ENCODE results near the gene CTDP1.
"Not testable (repeated sequence)": the region's sequence is repeated elsewhere in the genome, so short reads cannot be mapped to it uniquely, and the experiment has no call there.

Gene CTDP1

DNA sequence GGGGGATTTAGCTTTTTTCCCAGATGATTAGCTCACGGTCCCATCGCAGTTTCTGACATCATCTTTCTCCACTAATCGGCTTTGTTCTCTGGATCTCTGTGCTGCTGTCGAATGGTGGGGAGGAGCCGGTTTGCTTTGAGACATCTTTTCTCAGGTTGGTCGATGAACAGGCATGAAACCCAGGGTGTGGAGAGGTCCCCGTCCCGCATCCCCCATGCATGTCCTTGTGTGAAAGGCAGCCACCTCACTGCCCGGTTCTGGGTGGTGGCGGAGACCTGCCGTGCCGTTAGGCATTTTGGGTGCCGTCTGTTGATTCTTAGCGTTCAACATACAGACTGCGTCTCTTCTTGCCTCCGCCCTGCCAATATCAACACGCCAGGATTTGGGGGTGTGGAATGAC lies 57.8 kb downstream of the CTDP1 start:
- no peak overlapping the region for H3K27ac ChIP-seq (ENCODE audit: low read depth in 2 of 2, low read length in 2 of 2)
- H3K4me1 ChIP-seq (ENCODE audit: control insufficient read depth in 2 of 2, insufficient read depth in 2 of 2, low read length in 2 of 2), result no peaks in the 10 kb centered on the region
- H3K27me3 ChIP-seq (ENCODE audit: control insufficient read depth in 2 of 2, insufficient read depth in 2 of 2, low read length in 2 of 2), result no peaks in the 10 kb centered on the region
- H3K9me3 ChIP-seq (ENCODE audit: control insufficient read depth in 2 of 2, low read length in 2 of 2), result peaks cover 4 to 7% of the 10 kb centered on the region in 2 donors
- no peak overlapping the region for H3K9ac ChIP-seq (ENCODE audit: low read depth in 1 of 2, low read length in 2 of 2)
- peaks cover 57 to 61% of the 10 kb centered on the region in 2 donors for H3K36me3 ChIP-seq (ENCODE audit: control insufficient read depth in 2 of 2, insufficient read depth in 2 of 2, low read length in 2 of 2)
- H3K4me3 ChIP-seq (ENCODE audit: low read length in 2 of 2), result no peak overlapping the region

DNA sequence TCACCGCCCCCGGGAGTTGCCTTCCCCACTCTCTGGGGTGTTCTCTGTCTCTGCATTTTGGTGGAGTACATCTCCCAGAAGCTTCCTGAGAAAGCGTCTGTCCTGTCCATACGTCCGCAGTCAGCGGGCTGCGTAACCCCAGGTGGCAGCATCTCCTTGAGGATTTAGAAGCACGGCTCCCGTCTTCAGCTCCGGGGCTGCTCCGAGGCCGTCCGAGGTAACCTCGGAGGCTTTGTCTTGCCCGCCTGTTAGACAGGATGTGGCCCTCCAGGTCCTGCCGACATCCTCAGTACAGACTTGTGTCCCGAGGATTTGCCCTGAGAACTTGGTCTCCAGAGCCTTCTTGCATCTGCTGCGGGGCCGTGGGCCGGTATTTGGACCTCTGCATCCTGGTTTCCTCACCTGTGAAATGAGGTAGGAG lies 58.4 kb downstream of the CTDP1 start:
- no peak overlapping the region for H3K4me3 ChIP-seq (ENCODE audit: low read length in 2 of 2)
- no peaks in the 10 kb centered on the region for H3K27me3 ChIP-seq (ENCODE audit: control insufficient read depth in 2 of 2, insufficient read depth in 2 of 2, low read length in 2 of 2)
- H3K36me3 ChIP-seq (ENCODE audit: control insufficient read depth in 2 of 2, insufficient read depth in 2 of 2, low read length in 2 of 2), result peaks cover 58% of the 10 kb centered on the region in 2 donors
- H3K9ac ChIP-seq (ENCODE audit: low read depth in 1 of 2, low read length in 2 of 2), result no peak overlapping the region
- no peaks in the 10 kb centered on the region for H3K4me1 ChIP-seq (ENCODE audit: control insufficient read depth in 2 of 2, insufficient read depth in 2 of 2, low read length in 2 of 2)
- H3K9me3 ChIP-seq (ENCODE audit: control insufficient read depth in 2 of 2, low read length in 2 of 2), result peaks cover under 1 to 2% of the 10 kb centered on the region in 2 donors
- no peak overlapping the region for H3K27ac ChIP-seq (ENCODE audit: low read depth in 2 of 2, low read length in 2 of 2)

DNA sequence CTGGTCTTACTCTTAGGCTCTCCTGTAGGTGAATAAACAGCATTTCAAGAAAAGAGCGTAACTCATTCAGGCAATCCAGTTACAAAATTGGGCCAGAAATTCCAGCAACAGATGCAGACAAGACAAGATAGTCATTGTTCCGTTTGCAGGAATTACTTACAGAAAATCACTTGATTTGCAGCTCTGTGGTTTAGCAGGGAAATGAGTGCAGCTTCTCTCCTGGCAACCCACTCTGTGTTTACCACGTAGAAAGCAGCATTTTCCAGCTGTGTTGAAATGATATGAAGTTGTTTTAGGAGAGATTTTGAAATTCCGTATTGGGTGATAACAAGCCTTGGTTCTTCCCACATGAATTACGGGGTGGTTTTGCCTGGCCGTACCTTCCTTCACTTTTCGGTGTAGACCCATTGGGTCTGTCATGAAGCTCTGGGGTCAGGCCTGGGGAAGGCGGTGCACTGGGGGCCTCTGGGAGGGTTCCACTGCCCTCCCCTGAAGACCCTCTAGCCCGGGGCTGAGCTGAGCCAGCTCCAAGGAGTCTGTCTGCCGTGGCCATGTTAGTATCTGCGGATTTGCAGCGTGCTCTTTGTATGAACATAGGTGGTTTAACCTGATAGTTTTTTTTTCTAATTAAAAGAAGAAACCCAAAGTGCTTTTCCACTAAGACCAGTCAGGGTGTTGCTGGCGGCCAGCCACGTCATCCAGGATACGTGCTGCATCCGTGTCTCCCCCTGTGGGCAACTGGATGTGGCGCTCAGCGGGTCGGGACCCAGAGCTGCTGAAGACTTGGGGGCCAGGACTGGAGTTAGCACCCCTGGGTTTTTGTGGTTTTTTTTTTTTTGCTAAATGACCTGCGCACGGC lies 59.2 kb downstream of the CTDP1 start:
- no peak overlapping the region for H3K27ac ChIP-seq (ENCODE audit: low read depth in 2 of 2, low read length in 2 of 2)
- no peaks in the 10 kb centered on the region for H3K4me1 ChIP-seq (ENCODE audit: control insufficient read depth in 2 of 2, insufficient read depth in 2 of 2, low read length in 2 of 2)
- peaks cover 54 to 55% of the 10 kb centered on the region in 2 donors for H3K36me3 ChIP-seq (ENCODE audit: control insufficient read depth in 2 of 2, insufficient read depth in 2 of 2, low read length in 2 of 2)
- H3K4me3 ChIP-seq (ENCODE audit: low read length in 2 of 2), result no peak overlapping the region
- no peak overlapping the region for H3K9ac ChIP-seq (ENCODE audit: low read depth in 1 of 2, low read length in 2 of 2)
- no peaks in the 10 kb centered on the region for H3K27me3 ChIP-seq (ENCODE audit: control insufficient read depth in 2 of 2, insufficient read depth in 2 of 2, low read length in 2 of 2)
- H3K9me3 ChIP-seq (ENCODE audit: control insufficient read depth in 2 of 2, low read length in 2 of 2), result no peaks in the 10 kb centered on the region

DNA sequence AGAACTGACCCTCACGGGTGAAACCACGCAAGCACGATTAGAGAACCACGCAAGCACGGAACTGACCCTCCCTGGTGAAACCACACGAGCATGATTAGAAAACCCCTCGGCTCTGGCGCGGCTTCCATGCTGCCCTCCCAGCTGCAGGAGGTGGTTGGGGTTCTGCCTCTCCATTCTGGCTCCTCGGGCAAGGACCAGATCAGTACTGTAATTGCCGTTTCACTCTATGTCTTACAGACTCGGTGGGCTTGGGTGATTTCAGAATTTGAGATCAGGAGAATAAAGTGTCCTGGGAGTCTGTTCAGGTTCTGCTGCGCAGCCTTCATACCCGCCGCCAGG lies 59.8 kb downstream of the CTDP1 start:
- no peak overlapping the region for H3K9ac ChIP-seq (ENCODE audit: low read depth in 1 of 2, low read length in 2 of 2)
- H3K36me3 ChIP-seq (ENCODE audit: control insufficient read depth in 2 of 2, insufficient read depth in 2 of 2, low read length in 2 of 2), result peaks cover 55% of the 10 kb centered on the region in 2 donors
- no peak overlapping the region for H3K4me3 ChIP-seq (ENCODE audit: low read length in 2 of 2)
- no peaks in the 10 kb centered on the region for H3K27me3 ChIP-seq (ENCODE audit: control insufficient read depth in 2 of 2, insufficient read depth in 2 of 2, low read length in 2 of 2)
- no peaks in the 10 kb centered on the region for H3K9me3 ChIP-seq (ENCODE audit: control insufficient read depth in 2 of 2, low read length in 2 of 2)
- no peaks in the 10 kb centered on the region for H3K4me1 ChIP-seq (ENCODE audit: control insufficient read depth in 2 of 2, insufficient read depth in 2 of 2, low read length in 2 of 2)
- H3K27ac ChIP-seq (ENCODE audit: low read depth in 2 of 2, low read length in 2 of 2), result no peak overlapping the region

DNA sequence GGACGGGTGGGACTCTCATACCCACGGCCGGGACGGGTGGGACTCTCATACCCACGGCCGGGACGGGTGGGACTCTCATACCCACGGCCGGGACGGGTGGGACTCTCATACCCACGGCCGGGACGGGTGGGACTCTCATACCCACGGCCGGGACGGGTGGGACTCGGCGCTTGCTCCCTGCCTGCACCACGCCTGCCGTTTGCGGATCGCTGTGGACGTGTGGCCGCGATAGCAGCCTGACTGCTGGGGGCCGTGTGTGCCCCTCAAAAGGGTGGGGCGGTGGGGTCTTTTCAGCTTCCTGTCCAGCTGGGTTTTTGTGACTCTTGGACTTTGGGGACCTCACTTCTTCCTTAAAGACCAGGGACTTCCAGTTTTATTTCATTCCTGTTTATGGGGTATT lies 60.4 kb downstream of the CTDP1 start:
- not testable (repeated sequence) for H3K4me3 ChIP-seq (ENCODE audit: low read length in 2 of 2)
- H3K36me3 ChIP-seq (ENCODE audit: control insufficient read depth in 2 of 2, insufficient read depth in 2 of 2, low read length in 2 of 2), result peaks cover 53 to 58% of the 10 kb centered on the region in 2 donors

DNA sequence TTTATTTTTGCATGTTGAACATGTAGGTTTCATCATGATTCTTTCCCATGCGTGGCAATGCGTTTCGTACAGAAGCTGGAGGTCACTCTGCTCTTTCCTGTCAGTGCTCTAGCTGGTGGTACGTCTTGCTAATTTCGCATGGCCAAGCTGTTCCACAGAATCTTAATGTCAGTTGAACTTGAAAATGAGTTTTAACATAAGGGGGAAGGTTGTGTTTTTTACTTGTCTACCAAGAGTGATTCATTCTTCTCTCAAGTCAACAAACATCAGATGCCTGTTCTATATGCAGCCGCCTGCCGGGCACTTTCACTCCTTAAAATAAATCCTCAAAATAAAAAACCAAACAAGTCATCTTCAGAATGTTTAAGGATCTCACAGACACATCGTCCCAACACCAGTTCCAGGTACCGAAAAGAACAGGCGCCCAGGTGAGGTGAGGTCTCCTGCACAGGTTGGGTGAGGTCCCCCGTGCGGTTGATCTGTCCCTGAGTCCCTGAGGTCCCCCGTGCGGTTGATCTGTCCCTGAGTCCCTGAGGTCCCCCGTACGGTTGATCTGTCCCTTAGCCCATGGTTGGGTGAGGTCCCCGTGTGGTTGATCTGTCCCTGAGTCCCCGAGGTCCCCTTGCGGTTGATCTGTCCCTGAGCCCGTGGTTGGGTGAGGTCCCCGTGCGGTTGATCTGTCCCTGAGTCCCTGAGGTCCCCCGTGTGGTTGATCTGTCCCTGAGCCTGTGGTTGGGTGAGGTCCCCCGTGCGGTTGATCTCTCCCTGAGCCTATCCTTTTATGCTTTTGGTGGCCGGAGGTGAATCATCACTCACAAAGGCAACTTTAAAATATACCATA lies 61.1 kb downstream of the CTDP1 start:
- Histone ChIP-seq H3K4me1 (ENCODE audit: control insufficient read depth in 2 of 2, insufficient read depth in 2 of 2, low read length in 2 of 2) (no peaks in the 10 kb centered on the region), H3K9ac (ENCODE audit: low read depth in 1 of 2, low read length in 2 of 2) (no peak overlapping the region), H3K9me3 (ENCODE audit: control insufficient read depth in 2 of 2, low read length in 2 of 2) (no peaks in the 10 kb centered on the region), H3K36me3 (ENCODE audit: control insufficient read depth in 2 of 2, insufficient read depth in 2 of 2, low read length in 2 of 2) (peaks cover 47 to 52% of the 10 kb centered on the region in 2 donors), H3K4me3 (ENCODE audit: low read length in 2 of 2) (no peak overlapping the region), H3K27ac (ENCODE audit: low read depth in 2 of 2, low read length in 2 of 2) (no peak overlapping the region), H3K27me3 (ENCODE audit: control insufficient read depth in 2 of 2, insufficient read depth in 2 of 2, low read length in 2 of 2) (no peaks in the 10 kb centered on the region)

More for the DNA sequence above, 60.4 kb downstream of the CTDP1 start:
- H3K27ac ChIP-seq (ENCODE audit: low read depth in 2 of 2, low read length in 2 of 2); H3K9ac ChIP-seq (ENCODE audit: low read depth in 1 of 2, low read length in 2 of 2); H3K9me3 ChIP-seq (ENCODE audit: control insufficient read depth in 2 of 2, low read length in 2 of 2); H3K4me1 ChIP-seq (ENCODE audit: control insufficient read depth in 2 of 2, insufficient read depth in 2 of 2, low read length in 2 of 2); H3K27me3 ChIP-seq (ENCODE audit: control insufficient read depth in 2 of 2, insufficient read depth in 2 of 2, low read length in 2 of 2): not testable (repeated sequence)

DNA sequence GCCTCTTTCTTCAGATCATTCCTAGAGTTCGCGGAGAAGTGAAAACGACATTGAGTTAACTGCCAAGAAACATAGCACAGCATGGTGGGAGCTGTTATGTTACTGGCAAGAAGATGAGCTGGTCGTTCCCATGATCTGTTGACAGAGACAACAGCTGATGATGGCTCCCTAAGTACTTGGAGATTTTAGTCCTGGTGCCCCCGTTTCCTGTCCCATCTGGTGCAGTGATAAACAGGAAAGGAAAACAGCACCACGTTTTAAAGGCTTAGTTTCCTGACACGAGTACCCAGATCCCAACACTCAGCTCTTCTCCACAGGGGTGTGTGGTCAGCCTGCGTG lies 61.7 kb downstream of the CTDP1 start:
- Histone ChIP-seq H3K27me3 (ENCODE audit: control insufficient read depth in 2 of 2, insufficient read depth in 2 of 2, low read length in 2 of 2) (no peaks in the 10 kb centered on the region), H3K9me3 (ENCODE audit: control insufficient read depth in 2 of 2, low read length in 2 of 2) (no peaks in the 10 kb centered on the region), H3K27ac (ENCODE audit: low read depth in 2 of 2, low read length in 2 of 2) (no peak overlapping the region), H3K4me1 (ENCODE audit: control insufficient read depth in 2 of 2, insufficient read depth in 2 of 2, low read length in 2 of 2) (no peaks in the 10 kb centered on the region), H3K4me3 (ENCODE audit: low read length in 2 of 2) (no peak overlapping the region), H3K36me3 (ENCODE audit: control insufficient read depth in 2 of 2, insufficient read depth in 2 of 2, low read length in 2 of 2) (peaks cover 45 to 50% of the 10 kb centered on the region in 2 donors), H3K9ac (ENCODE audit: low read depth in 1 of 2, low read length in 2 of 2) (no peak overlapping the region)

DNA sequence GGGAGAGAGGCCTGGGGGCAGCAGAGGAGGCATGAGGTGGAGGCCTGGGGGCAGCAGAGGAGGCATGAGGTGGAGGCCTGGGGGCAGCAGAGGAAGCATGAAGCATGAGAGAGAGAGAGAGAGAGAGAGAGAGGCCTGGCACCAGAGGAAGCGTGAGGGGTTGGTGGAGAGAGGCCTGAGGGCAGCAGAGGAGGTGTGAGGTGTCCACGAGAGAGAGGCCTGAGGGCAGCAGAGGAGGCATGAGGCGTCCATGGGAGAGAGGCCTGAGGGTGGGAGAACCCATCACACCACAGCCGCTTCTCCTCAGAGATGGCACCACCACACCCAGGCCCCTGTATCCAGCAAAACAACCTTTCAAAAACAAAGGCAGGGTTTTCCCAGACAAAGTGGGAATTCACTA lies 62.5 kb downstream of the CTDP1 start:
- Histone ChIP-seq H3K9ac (ENCODE audit: low read depth in 1 of 2, low read length in 2 of 2) (no peak overlapping the region), H3K4me1 (ENCODE audit: control insufficient read depth in 2 of 2, insufficient read depth in 2 of 2, low read length in 2 of 2) (no peaks in the 10 kb centered on the region), H3K4me3 (ENCODE audit: low read length in 2 of 2) (no peak overlapping the region), H3K27ac (ENCODE audit: low read depth in 2 of 2, low read length in 2 of 2) (no peak overlapping the region), H3K27me3 (ENCODE audit: control insufficient read depth in 2 of 2, insufficient read depth in 2 of 2, low read length in 2 of 2) (no peaks in the 10 kb centered on the region), H3K9me3 (ENCODE audit: control insufficient read depth in 2 of 2, low read length in 2 of 2) (no peaks in the 10 kb centered on the region), H3K36me3 (ENCODE audit: control insufficient read depth in 2 of 2, insufficient read depth in 2 of 2, low read length in 2 of 2) (peaks cover 45 to 49% of the 10 kb centered on the region in 2 donors)

DNA sequence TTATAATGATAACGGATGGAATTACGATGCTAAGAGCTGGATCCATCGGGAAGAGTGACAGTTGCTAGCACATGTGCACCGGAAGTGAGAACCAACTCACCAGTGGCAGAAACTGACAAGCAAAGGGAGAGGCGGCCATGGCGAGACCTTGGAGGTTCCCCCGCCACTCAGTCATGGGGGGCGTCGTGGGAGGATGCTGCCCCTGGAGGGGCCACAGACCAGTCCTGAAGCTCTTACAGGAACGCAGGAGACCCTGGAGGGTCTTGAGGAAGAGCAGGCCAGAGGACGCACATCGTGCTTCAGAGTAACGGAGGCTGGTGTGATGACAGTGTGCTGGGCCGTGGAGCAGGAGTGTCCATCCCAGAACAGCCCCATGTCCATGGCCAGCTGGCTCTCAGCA lies 65.0 kb downstream of the CTDP1 start:
- H3K4me1 ChIP-seq (ENCODE audit: control insufficient read depth in 2 of 2, insufficient read depth in 2 of 2, low read length in 2 of 2), result no peaks in the 10 kb centered on the region
- no peaks in the 10 kb centered on the region for H3K9me3 ChIP-seq (ENCODE audit: control insufficient read depth in 2 of 2, low read length in 2 of 2)
- no peak overlapping the region for H3K27ac ChIP-seq (ENCODE audit: low read depth in 2 of 2, low read length in 2 of 2)
- H3K4me3 ChIP-seq (ENCODE audit: low read length in 2 of 2), result no peak overlapping the region
- H3K27me3 ChIP-seq (ENCODE audit: control insufficient read depth in 2 of 2, insufficient read depth in 2 of 2, low read length in 2 of 2), result no peaks in the 10 kb centered on the region
- no peak overlapping the region for H3K9ac ChIP-seq (ENCODE audit: low read depth in 1 of 2, low read length in 2 of 2)
- peaks cover 37 to 52% of the 10 kb centered on the region in 2 donors for H3K36me3 ChIP-seq (ENCODE audit: control insufficient read depth in 2 of 2, insufficient read depth in 2 of 2, low read length in 2 of 2)

DNA sequence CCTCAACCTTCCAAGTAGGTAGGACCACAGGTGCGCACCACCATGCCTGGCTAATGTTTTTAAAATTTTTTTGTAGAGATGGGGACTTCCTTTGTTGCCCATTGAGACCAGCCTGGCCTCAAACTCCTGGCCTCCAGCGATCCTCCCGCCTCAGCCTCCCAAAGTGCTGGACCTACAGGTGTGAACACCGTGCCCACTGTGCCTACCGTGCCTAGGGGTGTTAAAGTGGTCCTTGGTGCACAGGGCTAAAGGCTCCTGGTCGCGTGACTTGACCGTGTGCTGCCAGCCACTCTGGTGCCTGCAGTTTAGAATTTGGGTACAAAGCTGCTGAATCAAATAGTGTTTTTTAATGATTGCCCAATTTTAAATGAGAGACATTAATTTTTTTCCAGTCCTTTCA lies 67.1 kb downstream of the CTDP1 start:
- H3K4me3 ChIP-seq (ENCODE audit: low read length in 2 of 2), result no peak overlapping the region
- H3K27me3 ChIP-seq (ENCODE audit: control insufficient read depth in 2 of 2, insufficient read depth in 2 of 2, low read length in 2 of 2), result no peaks in the 10 kb centered on the region
- H3K36me3 ChIP-seq (ENCODE audit: control insufficient read depth in 2 of 2, insufficient read depth in 2 of 2, low read length in 2 of 2), result peaks cover 29 to 39% of the 10 kb centered on the region in 2 donors
- H3K27ac ChIP-seq (ENCODE audit: low read depth in 2 of 2, low read length in 2 of 2), result no peak overlapping the region
- H3K9ac ChIP-seq (ENCODE audit: low read depth in 1 of 2, low read length in 2 of 2), result no peak overlapping the region
- H3K4me1 ChIP-seq (ENCODE audit: control insufficient read depth in 2 of 2, insufficient read depth in 2 of 2, low read length in 2 of 2), result peaks cover 4 to 5% of the 10 kb centered on the region in 2 donors
- no peaks in the 10 kb centered on the region for H3K9me3 ChIP-seq (ENCODE audit: control insufficient read depth in 2 of 2, low read length in 2 of 2)

Measured in mucosa of rectum (tissue), 2 donors.